Vagina (tissue), 2 donors: ENCODE measurements around the gene KCNIP4.

Experiments used
- POLR2AphosphoS5 ChIP-seq, 2 donors: sonication (generic); formaldehyde crosslinking; IDR thresholded peaks; one replicate each; pipeline ENCODE4 v1.9.0; 2017; ENCODE audit warnings: antibody characterized with exemption in 2 of 2, mild to moderate bottlenecking in 2 of 2, low read depth in 1 of 2; ENCODE audit not compliant: insufficient read depth in 1 of 2
- TF ChIP-seq, protein P1 (sequence below), 3 experiments: fragments of 450-650 bp in 2 of 3; fragments of 200-600 bp in 1 of 3; sonication (generic) in 1 of 3; IDR thresholded peaks; one replicate each; pipeline ENCODE4 v1.5.1; 2017 to 2019; ENCODE audit warnings: antibody characterized with exemption in 3 of 3, mild to moderate bottlenecking in 2 of 3, moderate library complexity in 2 of 3

- TF ChIP-seq, protein P1, sequence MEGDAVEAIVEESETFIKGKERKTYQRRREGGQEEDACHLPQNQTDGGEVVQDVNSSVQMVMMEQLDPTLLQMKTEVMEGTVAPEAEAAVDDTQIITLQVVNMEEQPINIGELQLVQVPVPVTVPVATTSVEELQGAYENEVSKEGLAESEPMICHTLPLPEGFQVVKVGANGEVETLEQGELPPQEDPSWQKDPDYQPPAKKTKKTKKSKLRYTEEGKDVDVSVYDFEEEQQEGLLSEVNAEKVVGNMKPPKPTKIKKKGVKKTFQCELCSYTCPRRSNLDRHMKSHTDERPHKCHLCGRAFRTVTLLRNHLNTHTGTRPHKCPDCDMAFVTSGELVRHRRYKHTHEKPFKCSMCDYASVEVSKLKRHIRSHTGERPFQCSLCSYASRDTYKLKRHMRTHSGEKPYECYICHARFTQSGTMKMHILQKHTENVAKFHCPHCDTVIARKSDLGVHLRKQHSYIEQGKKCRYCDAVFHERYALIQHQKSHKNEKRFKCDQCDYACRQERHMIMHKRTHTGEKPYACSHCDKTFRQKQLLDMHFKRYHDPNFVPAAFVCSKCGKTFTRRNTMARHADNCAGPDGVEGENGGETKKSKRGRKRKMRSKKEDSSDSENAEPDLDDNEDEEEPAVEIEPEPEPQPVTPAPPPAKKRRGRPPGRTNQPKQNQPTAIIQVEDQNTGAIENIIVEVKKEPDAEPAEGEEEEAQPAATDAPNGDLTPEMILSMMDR (IDR thresholded peaks at IDR 0.05) = no peak
- no peak for TF ChIP-seq POLR2AphosphoS5 (IDR thresholded peaks at IDR 0.05; ENCODE audit: insufficient read depth in 1 of 2, low read depth in 1 of 2)
These were observed 284.2 kb downstream of the KCNIP4 start for GRCh38 chr4:21664355-21664754.
